SU-DHL-6 (cell line): ENCODE data around the gene PCDHGA12.

Experiments
- CTCF ChIP-seq: fragments of 200-600 bp; sonication (generic); IDR thresholded peaks from one replicate; pipeline ENCODE4 v1.5.1; 2017; ENCODE audit warnings: antibody characterized with exemption, mild to moderate bottlenecking, low read length, moderate library complexity; ENCODE audit not compliant: insufficient read depth, poor library complexity, severe bottlenecking
- EZH2phosphoT487 ChIP-seq: fragments of 200-600 bp; sonication (generic), shearing (Covaris generic); conservative IDR thresholded peaks from 2 replicates; pipeline ENCODE4 v1.6.1; 2018; ENCODE audit warnings: mild to moderate bottlenecking, antibody characterized with exemption, low read length, moderate library complexity, mixed read lengths

- no peak for TF ChIP-seq CTCF
- TF ChIP-seq EZH2phosphoT487: no peak
Measured at GRCh38 chr5:141409598-141410306, 20.6 kb upstream of the PCDHGA12 start.
